Psoas muscle (tissue), 8 donors: ENCODE results near the gene PRSS8. TPM values are rescaled to one million over a fixed set of nuclear protein-coding genes. Genes with fewer than 3 reads are reported as not detected.

Source experiments
- ATAC-seq, 4 donors: fragments of 200-7000 bp; cut with Tn5 transposase; one replicate each; pipeline ENCODE4 v1.9.1; 2020; ENCODE audit warnings: moderate library complexity in 3 of 4, mild to moderate bottlenecking in 2 of 4
- DNase-seq, 2 donors: peaks; one replicate each; pipeline ENCODE4 v3.0.0-alpha.2; 2020
- H3K27ac ChIP-seq: fragments of 200-600 bp; one replicate; pipeline ENCODE4 v1.8.0; 2022
- H3K27me3 ChIP-seq, 3 donors: fragments of 200-600 bp in 1 of 3; one replicate each; pipeline versions ENCODE4 v1.6.1 to v1.8.0; 2013 to 2022; ENCODE audit warnings: low read length in 2 of 3, mild to moderate bottlenecking in 2 of 3, moderate library complexity in 1 of 3; ENCODE audit not compliant: insufficient read depth in 3 of 3
- H3K36me3 ChIP-seq, 2 donors: fragments of 200-600 bp in 1 of 2; one replicate each; pipeline versions ENCODE4 v1.6.1 to v1.8.0; 2013 to 2022; ENCODE audit warnings: low read depth in 1 of 2, mild to moderate bottlenecking in 1 of 2, moderate library complexity in 1 of 2; ENCODE audit not compliant: insufficient read depth in 1 of 2
- H3K4me1 ChIP-seq: fragments of 200-600 bp; one replicate; pipeline ENCODE4 v1.8.0; 2022
- H3K4me3 ChIP-seq: fragments of 200-600 bp; one replicate; pipeline ENCODE4 v1.8.0; 2022; ENCODE audit warnings: mild to moderate bottlenecking
- H3K9me3 ChIP-seq: fragments of 200-600 bp; one replicate; pipeline ENCODE4 v1.8.0; 2022
- WGBS, 3 donors: extraction: QIAGEN DNeasy Blood & Tissue Kit; methylation state at CpG; one replicate each; pipeline versions ENCODE4 v1.1.6 to v1.1.7; 2013; 5-methylcytosine and 5-hydroxymethylcytosine counted together
- intact Hi-C, 2 donors: fragments of 100-400 bp; cut with DNase I; formaldehyde crosslinking; loops; one replicate each; pipeline versions ENCODE4 v1.11.0 to v1.14.2; 2022
- polyA plus RNA-seq, 3 donors: library from polyadenylated mRNA; stranded (reverse); fragments of 200-250 nt; gene quantifications; one replicate each; pipeline ENCODE4 v1.2.3, GENCODE V29; 2013
- total RNA-seq, 4 donors: library from RNA; stranded (reverse); fragmentation: NEBNext Ultra II Directional in 2 of 4; extraction: Animal tissue kit (Norgen Biotek cat#: 25700) in 2 of 4; gene quantifications; one replicate each; pipeline versions ENCODE4 v1.2.1 to v1.2.4, GENCODE V29; 2021 to 2023
- TF ChIP-seq, protein P1 (sequence below): fragments of 200-600 bp; IDR thresholded peaks from one replicate; pipeline ENCODE4 v1.8.0; 2022; ENCODE audit warnings: antibody characterized with exemption
- donor health status: healthy with polysubstance abuse.
- donor health status: DM: no; HTN: no; CAD: no; lungs with moderate emphysema.
- donor health status: Bipolar disorder and iron deficiency.
- donor health status: healthy.
- donor health status: DM: yes; HTN: yes; CAD: no.
- donor health status: DM: no; HTN: no; CAD: no.
- donor health status: DM: no; HTN: no; CAD: no.
- donor health status: DM: yes; HTN: yes; CAD: no.

PRSS8 gene
- total and polyA plus RNA-seq, 7 donors = 0.07 to 0.22 TPM; not detected in 5

DNA sequence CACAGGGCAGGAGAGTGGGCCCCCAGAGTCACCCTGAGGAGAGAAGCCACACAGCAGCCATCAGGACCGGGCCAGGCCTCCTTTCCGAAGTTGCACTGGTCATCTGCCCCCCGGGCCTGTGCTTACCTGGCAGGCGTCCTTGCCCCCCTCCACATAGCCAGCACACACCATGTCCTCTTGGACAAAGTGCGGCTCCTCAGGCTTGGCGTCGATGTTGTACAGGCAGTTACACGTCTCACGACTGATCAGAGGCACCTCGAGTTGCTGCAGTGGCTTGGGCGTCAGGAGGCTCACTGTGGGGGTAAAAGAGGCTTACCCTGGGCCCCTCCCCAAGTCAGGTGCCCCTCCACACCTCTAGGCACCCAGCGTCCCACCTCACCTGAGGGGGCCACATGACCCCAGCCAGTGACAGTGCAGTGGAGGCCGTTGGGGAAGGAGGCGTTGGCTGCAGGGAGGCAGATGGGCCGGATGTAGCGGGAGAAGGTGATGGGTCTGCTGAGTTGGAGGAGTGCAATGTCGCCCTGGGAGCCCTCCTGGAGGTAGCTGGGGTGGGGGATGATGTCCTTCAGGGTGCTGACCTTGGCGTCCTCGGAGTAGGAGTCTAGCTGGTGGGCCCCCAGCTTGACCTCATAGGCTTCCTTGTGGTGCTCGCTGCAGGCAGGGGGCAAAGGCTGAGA is 3.1 kb downstream of the PRSS8 start:
- H3K27me3 ChIP-seq = no peaks in the 10 kb centered on the region
- DNase-seq = no peak
- TF ChIP-seq, protein P1, sequence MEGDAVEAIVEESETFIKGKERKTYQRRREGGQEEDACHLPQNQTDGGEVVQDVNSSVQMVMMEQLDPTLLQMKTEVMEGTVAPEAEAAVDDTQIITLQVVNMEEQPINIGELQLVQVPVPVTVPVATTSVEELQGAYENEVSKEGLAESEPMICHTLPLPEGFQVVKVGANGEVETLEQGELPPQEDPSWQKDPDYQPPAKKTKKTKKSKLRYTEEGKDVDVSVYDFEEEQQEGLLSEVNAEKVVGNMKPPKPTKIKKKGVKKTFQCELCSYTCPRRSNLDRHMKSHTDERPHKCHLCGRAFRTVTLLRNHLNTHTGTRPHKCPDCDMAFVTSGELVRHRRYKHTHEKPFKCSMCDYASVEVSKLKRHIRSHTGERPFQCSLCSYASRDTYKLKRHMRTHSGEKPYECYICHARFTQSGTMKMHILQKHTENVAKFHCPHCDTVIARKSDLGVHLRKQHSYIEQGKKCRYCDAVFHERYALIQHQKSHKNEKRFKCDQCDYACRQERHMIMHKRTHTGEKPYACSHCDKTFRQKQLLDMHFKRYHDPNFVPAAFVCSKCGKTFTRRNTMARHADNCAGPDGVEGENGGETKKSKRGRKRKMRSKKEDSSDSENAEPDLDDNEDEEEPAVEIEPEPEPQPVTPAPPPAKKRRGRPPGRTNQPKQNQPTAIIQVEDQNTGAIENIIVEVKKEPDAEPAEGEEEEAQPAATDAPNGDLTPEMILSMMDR = no peak
- WGBS, 3 donors = 80 to 90% (median 84%) methylated on average over 18 to 20 of the region's 20 CpGs
- H3K9me3 ChIP-seq = no peaks in the 10 kb centered on the region
- intact Hi-C loops = no loop called here
- peaks cover 20% of the 10 kb centered on the region for H3K4me1 ChIP-seq
- no peak for ATAC-seq
- H3K4me3 ChIP-seq = no peak overlapping the region
- peaks cover 0 to 44% of the 10 kb centered on the region in 2 donors for H3K36me3 ChIP-seq
- no peak overlapping the region for H3K27ac ChIP-seq

DNA sequence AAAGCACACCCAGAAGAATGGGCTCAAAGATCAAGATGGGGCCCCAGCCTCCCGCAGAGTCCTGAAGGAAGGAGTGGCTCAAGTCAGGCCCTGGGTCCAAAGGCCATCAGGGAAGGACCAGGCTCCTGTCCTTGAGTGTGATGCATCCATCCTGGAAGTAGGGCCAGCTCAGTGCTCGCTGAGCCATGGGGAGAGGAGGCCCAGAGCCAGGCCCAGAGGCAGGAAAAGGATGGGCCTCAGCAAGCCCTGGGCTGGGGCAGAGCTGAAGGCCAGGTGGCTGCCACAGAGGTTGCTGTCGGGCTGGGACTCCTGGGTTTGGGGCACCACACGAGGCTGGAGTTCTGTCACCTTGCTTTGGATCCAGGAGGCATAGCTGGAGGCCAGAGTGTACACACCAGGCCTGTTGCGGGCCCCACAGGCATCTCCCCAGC is 3.7 kb downstream of the PRSS8 start:
- no peak overlapping the region for H3K4me3 ChIP-seq
- peaks cover 4 to 50% of the 10 kb centered on the region in 2 donors for H3K36me3 ChIP-seq
- H3K27ac ChIP-seq = no peak overlapping the region
- H3K4me1 ChIP-seq = peaks cover 26% of the 10 kb centered on the region
- ATAC-seq = no peak
- no peaks in the 10 kb centered on the region for H3K27me3 ChIP-seq
- no peaks in the 10 kb centered on the region for H3K9me3 ChIP-seq
- intact Hi-C loops = no loop called here
- TF ChIP-seq, protein P1 = no peak
- WGBS, 3 donors = 72 to 79% (median 78%) methylated on average over 5 of the region's 5 CpGs
- DNase-seq = no peak

DNA sequence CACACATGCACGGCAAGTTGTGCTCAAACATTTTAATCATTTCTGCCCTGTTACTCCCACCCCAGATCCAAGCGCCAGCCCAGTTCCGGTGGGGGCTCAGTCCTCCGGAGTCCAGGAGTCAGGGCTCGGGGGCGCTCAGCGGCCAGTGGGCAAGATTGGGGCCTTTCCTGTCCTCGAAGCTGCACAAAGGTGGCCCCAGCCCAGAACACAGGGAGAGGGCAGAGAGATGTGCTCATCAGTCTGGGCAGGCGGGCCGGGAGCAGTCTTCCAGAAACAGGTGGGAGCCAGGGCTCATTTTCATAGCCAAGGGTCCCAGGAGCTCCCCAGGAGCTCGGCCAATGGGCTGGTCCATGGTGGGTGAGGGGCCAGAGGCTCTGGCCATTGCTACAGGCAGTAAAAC is 4.1 kb downstream of the PRSS8 start:
- TF ChIP-seq, protein P1 = no peak
- Histone ChIP-seq H3K4me1 (peaks cover 27% of the 10 kb centered on the region), H3K27ac (no peak overlapping the region), H3K27me3 (no peaks in the 10 kb centered on the region), H3K9me3 (no peaks in the 10 kb centered on the region), H3K36me3 (peaks cover 4 to 52% of the 10 kb centered on the region in 2 donors), H3K4me3 (no peak overlapping the region)
- DNase-seq (no peak), ATAC-seq (no peak)
- intact Hi-C loops = no loop called here
- WGBS, 3 donors = 85 to 90% (median 87%) methylated on average over 11 of the region's 11 CpGs

DNA sequence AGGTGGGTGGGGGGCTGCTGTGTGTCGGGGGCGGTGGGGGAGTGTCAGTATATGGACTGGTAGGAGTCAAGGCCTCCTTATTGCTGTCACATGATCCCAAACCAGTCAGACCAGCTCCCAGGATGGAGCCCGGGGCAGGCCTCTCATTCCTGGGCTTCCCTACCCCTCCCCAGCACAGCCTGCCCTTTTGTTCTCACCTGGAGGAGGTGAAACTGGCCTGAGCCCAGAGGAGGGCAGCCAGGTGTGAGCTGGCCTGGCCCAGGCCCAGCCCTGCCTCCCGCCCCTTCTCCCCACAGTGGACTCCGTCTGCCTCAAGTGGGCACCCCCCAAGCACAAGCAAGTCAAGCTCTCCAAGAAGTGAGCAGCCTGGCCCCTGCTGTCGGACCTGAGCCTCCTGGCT is 4.6 kb downstream of the PRSS8 start:
- DNase-seq (no peak), ATAC-seq (no peak)
- intact Hi-C loops = no loop called here
- TF ChIP-seq, protein P1 = no peak
- no peaks in the 10 kb centered on the region for H3K27me3 ChIP-seq
- H3K27ac ChIP-seq = no peak overlapping the region
- no peak overlapping the region for H3K4me3 ChIP-seq
- H3K36me3 ChIP-seq = peaks cover 4 to 57% of the 10 kb centered on the region in 2 donors
- peaks cover 27% of the 10 kb centered on the region for H3K4me1 ChIP-seq
- WGBS, 3 donors = 77 to 81% (median 77%) methylated on average over 6 of the region's 6 CpGs
- H3K9me3 ChIP-seq = no peaks in the 10 kb centered on the region
